ENCODE measurements around the gene XPOT.

- TF ChIP-seq EZH2 (IDR thresholded peaks at IDR 0.05; ENCODE audit: insufficient read depth, poor library complexity, severe bottlenecking) (no peak), EZH2phosphoT487 (IDR thresholded peaks at IDR 0.05; ENCODE audit: insufficient read depth, low read depth) (no peak)
Observed at GRCh38 chr12:64433915-64434314, 29.7 kb downstream of the XPOT start.
